NCI-H446 treated with DMSO at 0.1 percent for 48 hours (cell line): ENCODE results near the gene ADAMTS17.

Experiments
- DNase-seq: peaks from one replicate; lab custom pipeline; 2025; lab: John Stamatoyannopoulos, UW

ADAMTS17 gene

GRCh38 chr15:100224206-100225185, 117.3 kb downstream of the ADAMTS17 start:
- no peak for DNase-seq

GRCh38 chr15:100222349-100222715, 119.4 kb downstream of the ADAMTS17 start:
- no peak for DNase-seq

- no peak for DNase-seq
Measured at GRCh38 chr15:100221471-100222348, 120.1 kb downstream of the ADAMTS17 start.

GRCh38 chr15:100220058-100220768, 121.6 kb downstream of the ADAMTS17 start:
- no peak for DNase-seq

- DNase-seq, result no peak
Measured at GRCh38 chr15:100218434-100218833, 123.3 kb downstream of the ADAMTS17 start.

GRCh38 chr15:100216182-100216581, 125.6 kb downstream of the ADAMTS17 start:
- no peak for DNase-seq

- no peak for DNase-seq
Measured at GRCh38 chr15:100215843-100216169, 126.0 kb downstream of the ADAMTS17 start.

GRCh38 chr15:100215031-100215842, 126.5 kb downstream of the ADAMTS17 start:
- DNase-seq, result no peak

GRCh38 chr15:100211855-100212850, 129.6 kb downstream of the ADAMTS17 start:
- DNase-seq, result no peak

GRCh38 chr15:100210338-100210737, 131.4 kb downstream of the ADAMTS17 start:
- DNase-seq, result no peak

GRCh38 chr15:100208921-100209603, 132.7 kb downstream of the ADAMTS17 start:
- DNase-seq, result no peak

GRCh38 chr15:100207053-100207452, 134.7 kb downstream of the ADAMTS17 start:
- DNase-seq, result no peak

GRCh38 chr15:100206643-100207042, 135.1 kb downstream of the ADAMTS17 start:
- no peak for DNase-seq

- no peak for DNase-seq
Measured at GRCh38 chr15:100205549-100206295, 136.1 kb downstream of the ADAMTS17 start.

- DNase-seq, result no peak
Measured at GRCh38 chr15:100204771-100205170, 137.0 kb downstream of the ADAMTS17 start.

- DNase-seq, result no peak
Measured at GRCh38 chr15:100204211-100204610, 137.6 kb downstream of the ADAMTS17 start.

- no peak for DNase-seq
Measured at GRCh38 chr15:100202309-100202960, 139.3 kb downstream of the ADAMTS17 start.
